ENCODE measurements around the gene HHAT. TPM values are rescaled to one million over a fixed set of nuclear protein-coding genes. Genes with fewer than 3 reads are reported as not detected.

Gene HHAT
- total and polyA plus RNA-seq, 9 of the 15 experiments (the other 6 are each of a cell fraction or from before 2014, with no cell fraction given): 0.07 to 0.16 (median 0.13) TPM; not detected in 1

GRCh38 chr1:210397252-210397651, 68.5 kb downstream of the HHAT start (continued):
- no peak for TF ChIP-seq SAFB (IDR thresholded peaks at IDR 0.05; ENCODE audit: borderline replicate concordance, low read depth, low read length)

- FAIRE-seq (no peak), ATAC-seq (no peak), DNase-seq (ENCODE audit: extremely low read depth in 1 of 4, low spot score in 3 of 4) (no peak)
- BruUV-seq (replicated peaks): no TSS peak
- no peak overlapping the region for H3K4me3 ChIP-seq
- ChIA-PET POLR2A (no interaction called here), CTCF (ENCODE audit: low intra/inter-chr PET ratio) (no interaction called here)
- no peaks in the 10 kb centered on the region for H3K4me1 ChIP-seq (replicated peaks in 1 of 2; ENCODE audit: control insufficient read depth in 2 of 2, insufficient read depth in 2 of 2, low read length in 2 of 2)
- H3K4me2 ChIP-seq (ENCODE audit: insufficient read depth, low read length): no peak overlapping the region
- in situ Hi-C loops (cut with MboI) (no loop called here), intact Hi-C loops (cut with micrococcal nuclease) (no loop called here)
- 0% methylated on average over 5 of the region's 5 CpGs for WGBS (ENCODE audit: insufficient coverage, low coverage, missing lambda C conversion rate)
- no peak overlapping the region for H3K9ac ChIP-seq (ENCODE audit: insufficient read depth in 1 of 2, low read depth in 2 of 2, low read length in 2 of 2)
- no peaks in the 10 kb centered on the region for H3K36me3 ChIP-seq (ENCODE audit: control insufficient read depth, insufficient read depth, low read length)
- H4K20me1 ChIP-seq (replicated peaks; ENCODE audit: control insufficient read depth, insufficient read depth, low read length): no peaks in the 10 kb centered on the region
- no peaks in the 10 kb centered on the region for H3K27me3 ChIP-seq (ENCODE audit: control insufficient read depth in 2 of 2, insufficient read depth in 2 of 2, low read length in 2 of 2)
- no peaks in the 10 kb centered on the region for H3K79me2 ChIP-seq (ENCODE audit: control insufficient read depth, insufficient read depth, low read length)
- H3K9me1 ChIP-seq (ENCODE audit: control insufficient read depth, insufficient read depth, low read length): no peaks in the 10 kb centered on the region
- no peak overlapping the region for H3K27ac ChIP-seq (ENCODE audit: extremely low read depth, low read depth, low read length)
- H2AFZ ChIP-seq (ENCODE audit: low read depth, low read length): no peak overlapping the region
- TF ChIP-seq ZNF518B (CRISPR knock-in tag; IDR thresholded peaks at IDR 0.05) (no peak), ZNF311 (CRISPR knock-in tag; IDR thresholded peaks at IDR 0.05) (no peak), ZNF717 (CRISPR knock-in tag; IDR thresholded peaks at IDR 0.05) (no peak), ZNF232 (CRISPR knock-in tag; IDR thresholded peaks at IDR 0.05) (no peak), ZNF174 (CRISPR knock-in tag; IDR thresholded peaks at IDR 0.05) (no peak), SRF (CRISPR knock-in tag; IDR thresholded peaks at IDR 0.05) (no peak), LCOR (CRISPR knock-in tag; IDR thresholded peaks at IDR 0.05) (no peak), STAT5B (CRISPR knock-in tag; IDR thresholded peaks at IDR 0.05) (no peak), SMARCC2 (IDR thresholded peaks at IDR 0.05; ENCODE audit: low read depth) (no peak), SAP30 (IDR thresholded peaks at IDR 0.05; ENCODE audit: borderline replicate concordance, insufficient read depth, low read depth, low read length, poor library complexity, severe bottlenecking) (no peak), BCOR (IDR thresholded peaks at IDR 0.05) (no peak), ZNF217 (CRISPR knock-in tag; IDR thresholded peaks at IDR 0.05) (no peak), FOXO4 (CRISPR knock-in tag; IDR thresholded peaks at IDR 0.05) (no peak), ZNF24 (IDR thresholded peaks at IDR 0.05) (no peak)
- H3K9me3 ChIP-seq (replicated peaks; ENCODE audit: control insufficient read depth, insufficient read depth, low read depth, low read length): no peaks in the 10 kb centered on the region
Observed at GRCh38 chr1:210397681-210398080, 69.0 kb downstream of the HHAT start.
